Epidermal melanocyte (primary cell): ENCODE data around the gene MYO15B.

Experiments used
- DNase-seq: peaks from one replicate; pipeline ENCODE4 v3.0.0; 2011; ENCODE audit warnings: low spot score; ENCODE audit not compliant: insufficient read length

The MYO15B gene

DNA sequence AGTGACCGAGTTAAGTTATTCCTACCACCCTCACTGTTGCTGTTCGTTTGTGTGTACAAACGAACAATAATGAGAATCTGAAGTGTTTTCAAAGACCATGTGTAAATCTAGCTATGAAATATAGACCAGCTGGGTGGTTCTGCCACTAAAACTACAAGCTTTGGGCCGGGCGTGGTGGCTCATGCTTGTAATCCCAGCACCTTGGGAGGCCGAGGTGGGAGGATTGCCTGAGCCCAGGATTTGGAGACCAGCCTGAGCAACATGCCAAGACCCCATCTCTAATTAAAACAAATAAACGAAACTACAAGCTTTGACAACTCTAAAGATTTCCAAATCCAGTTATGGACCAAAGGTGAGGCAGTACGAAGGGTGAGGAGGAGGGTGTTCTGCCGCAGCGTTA, 78.4 kb downstream of the MYO15B start:
- DNase-seq = no peak

DNA sequence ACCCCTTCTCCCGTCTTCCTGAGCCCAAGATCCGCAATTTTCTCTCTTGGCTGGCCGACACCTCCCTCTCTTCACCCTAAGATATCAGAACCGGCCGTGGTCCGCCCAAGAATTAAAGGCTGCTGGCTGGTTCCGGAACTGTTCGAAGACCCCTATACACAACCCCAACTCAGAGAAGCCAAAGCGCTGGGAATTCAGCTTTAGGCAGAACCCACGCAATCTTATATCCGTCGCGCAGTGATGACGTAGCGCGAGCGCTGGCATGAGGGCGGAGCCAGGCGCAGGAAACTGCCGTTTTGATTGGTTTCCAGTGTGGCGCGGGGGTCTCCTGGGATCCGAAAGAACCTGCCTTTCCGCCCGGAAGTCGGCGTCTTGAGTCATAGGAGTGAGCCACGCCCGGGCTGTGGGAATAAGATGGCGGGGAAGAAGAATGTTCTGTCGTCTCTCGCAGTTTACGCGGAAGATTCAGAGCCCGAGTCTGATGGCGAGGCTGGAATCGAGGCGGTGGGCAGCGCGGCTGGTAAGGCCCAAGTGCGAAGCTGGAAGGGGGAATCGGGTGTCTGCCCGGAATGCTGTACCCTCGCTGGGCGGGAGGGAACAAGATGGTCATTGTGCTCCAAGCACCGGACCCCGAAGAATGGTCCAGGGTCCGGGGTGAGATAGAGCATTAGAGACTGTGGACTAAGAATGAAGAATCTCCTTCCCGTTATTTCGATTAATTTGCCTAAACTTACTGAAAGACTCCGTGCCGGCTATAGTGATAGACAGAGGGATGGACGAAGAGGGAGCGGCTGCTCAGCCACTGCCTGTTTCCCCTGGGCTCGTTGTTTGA, 79.6 kb downstream of the MYO15B start, which contains the start of the genes RECQL5 and SAP30BP:
Gene RECQL5 (minus strand): TSS at position 196 of the 832 bp plus-strand sequence. CDS start 597 bp downstream, outside the sequence.
Gene SAP30BP (plus strand): TSS at position 380 of the 832 bp plus-strand sequence. CDS start 35 bp downstream, at position 415.
- DNase-seq = peak; percentile 71

DNA sequence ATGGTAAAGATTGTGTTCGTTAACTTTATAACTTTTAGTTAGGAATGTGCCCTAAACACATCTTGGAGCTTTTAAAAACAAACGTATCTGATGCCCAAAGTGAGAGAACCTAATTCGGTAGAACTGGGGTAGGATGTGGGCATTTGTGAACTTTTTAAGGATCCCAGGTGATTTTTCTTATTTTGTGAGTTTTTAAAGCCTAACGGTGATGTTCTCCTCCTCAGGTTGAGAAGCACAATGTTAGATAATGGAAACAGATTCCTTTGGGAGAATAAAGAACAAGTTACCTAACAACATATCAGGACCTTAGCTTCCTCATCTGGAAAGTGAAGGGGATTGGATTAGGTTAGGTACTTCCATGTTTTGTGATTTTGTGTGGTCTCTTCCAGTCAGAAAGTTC, 80.2 kb downstream of the MYO15B start:
- no peak for DNase-seq

DNA sequence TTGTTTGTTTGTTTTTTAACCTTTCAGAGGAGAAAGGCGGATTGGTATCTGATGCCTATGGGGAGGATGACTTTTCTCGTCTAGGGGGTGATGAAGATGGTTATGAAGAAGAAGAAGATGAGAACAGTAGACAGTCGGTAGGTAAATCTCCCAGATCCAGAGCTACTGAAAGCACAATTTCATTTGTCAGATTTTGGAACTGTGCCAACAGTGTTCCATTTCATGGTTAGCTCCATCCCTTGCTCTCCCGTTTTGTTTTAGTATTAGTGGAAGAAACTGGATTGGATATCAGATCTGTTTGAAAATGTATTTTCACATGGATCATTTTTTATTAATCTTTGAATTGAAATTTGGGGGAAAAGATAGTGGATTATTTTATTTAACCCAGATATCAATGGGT, 80.9 kb downstream of the MYO15B start:
- no peak for DNase-seq

DNA sequence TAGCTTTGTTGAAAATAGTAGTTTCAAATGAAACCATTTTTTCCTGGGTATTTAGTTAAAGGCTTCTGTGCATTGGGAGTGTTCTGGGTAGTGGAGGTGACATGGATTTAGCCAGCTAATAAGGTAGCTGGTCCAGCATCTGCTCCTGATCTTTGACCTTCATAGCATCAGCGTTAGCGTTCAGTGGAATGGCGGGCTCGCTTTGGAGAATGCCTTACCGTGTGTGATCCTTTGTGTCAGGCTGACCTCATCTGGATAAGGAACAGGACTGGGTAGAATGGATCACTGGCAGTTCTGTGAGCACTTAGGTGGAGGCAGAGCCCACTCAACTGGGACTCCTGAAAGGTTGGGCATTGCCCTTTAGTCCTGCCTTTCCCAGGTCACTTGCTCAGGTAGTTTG, 83.3 kb downstream of the MYO15B start:
- no peak for DNase-seq

DNA sequence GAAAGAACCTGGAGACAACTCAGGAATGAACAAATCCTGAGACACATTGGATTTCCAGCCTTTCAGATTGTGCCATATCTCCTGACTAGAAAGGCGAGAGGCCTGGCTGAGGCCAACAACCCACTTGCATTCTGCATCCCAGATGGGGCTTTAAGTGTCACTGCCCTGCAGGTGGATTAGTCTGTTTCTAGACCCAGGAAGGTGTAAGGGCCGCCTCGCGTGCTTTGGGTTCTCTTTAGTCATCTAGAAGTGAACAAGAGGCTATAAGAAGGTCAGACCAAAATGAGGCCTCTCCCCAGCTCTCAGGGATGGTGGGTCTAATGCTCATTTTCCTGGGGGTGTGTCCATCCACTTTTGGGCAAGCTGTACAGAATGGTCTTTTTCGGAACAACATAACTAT, 84.4 kb downstream of the MYO15B start:
- no peak for DNase-seq

DNA sequence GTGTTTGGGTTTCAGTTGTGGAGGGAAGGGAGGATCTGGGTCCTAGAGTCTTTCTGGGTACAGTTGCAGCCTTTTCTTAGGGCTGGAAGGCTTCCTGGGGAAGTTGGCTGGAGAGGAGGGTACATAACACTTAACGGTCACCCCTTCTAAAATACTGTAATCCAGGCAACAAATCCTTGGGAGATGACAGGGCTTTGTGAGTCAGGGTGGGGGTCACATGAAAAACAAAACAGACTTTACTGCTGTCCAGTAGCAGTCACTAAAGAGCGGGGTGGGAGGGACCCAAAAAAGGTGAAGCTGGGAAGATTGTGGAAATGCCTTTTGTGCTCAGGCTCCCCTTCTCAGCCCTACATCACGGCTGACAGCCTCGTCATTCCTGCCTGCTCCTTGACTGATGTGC, 85.9 kb downstream of the MYO15B start:
- DNase-seq = no peak
